H1 (cell line): ENCODE data around the gene GPR12. TPM values are rescaled to one million over a fixed set of nuclear protein-coding genes. Genes with fewer than 3 reads are reported as not detected.

Experiments used
- CTCF ChIA-PET: fragments of 300-600 bp; sonication (Branson Sonifier 250); formaldehyde crosslinking; loops from one replicate; lab custom pipeline; 2021; ENCODE audit not compliant: partially characterized antibody; lab: Charles Lee
- POLR2A ChIA-PET: fragments of 300-600 bp; sonication (Branson Sonifier 250); formaldehyde crosslinking; loops from one replicate; lab custom pipeline; 2021; ENCODE audit warnings: inconsistent platforms; ENCODE audit not compliant: partially characterized antibody; lab: Charles Lee
- DNase-seq, 2 experiments: peaks; one replicate each; pipeline versions ENCODE4 v3.0.0 to v3.0.0-alpha.2; 2010 to 2022; ENCODE audit warnings: low spot score in 2 of 2, low read depth in 1 of 2, mixed read lengths in 1 of 2
- FAIRE-seq: peaks from 2 replicates; lab custom pipeline; 2011; peaks lifted over from hg19 to GRCh38; lab: Jason Lieb, UNC
- H2AFZ ChIP-seq: 2 replicates; pipeline ENCODE4 v1.8.1; 2012; ENCODE audit warnings: low read length, inconsistent platforms
- H2AK5ac ChIP-seq: 2 replicates; pipeline ENCODE4 v1.6.1; 2013; ENCODE audit warnings: low read depth, low read length
- H2BK120ac ChIP-seq: replicated peaks from 2 replicates; pipeline ENCODE3; 2013; ENCODE audit warnings: low read depth, low read length, inconsistent platforms
- H2BK12ac ChIP-seq: 2 replicates; pipeline ENCODE4 v1.6.1; 2013; ENCODE audit warnings: low read depth, low read length
- H2BK15ac ChIP-seq: 2 replicates; pipeline ENCODE4 v1.6.1; 2013; ENCODE audit warnings: low read length
- H2BK20ac ChIP-seq: 2 replicates; pipeline ENCODE4 v1.6.1; 2013; ENCODE audit warnings: low read length
- H2BK5ac ChIP-seq: 2 replicates; pipeline ENCODE4 v1.6.1; 2013; ENCODE audit warnings: low read depth, low read length
- H3K14ac ChIP-seq: 2 replicates; pipeline ENCODE4 v1.6.1; 2013; ENCODE audit warnings: inconsistent platforms; ENCODE audit not compliant: insufficient read length
- H3K18ac ChIP-seq: 2 replicates; pipeline ENCODE4 v1.6.1; 2013; ENCODE audit warnings: low read length; ENCODE audit errors: extremely low read depth
- H3K23ac ChIP-seq: 2 replicates; pipeline ENCODE4 v1.6.1; 2013; ENCODE audit warnings: inconsistent platforms; ENCODE audit not compliant: insufficient read length
- H3K23me2 ChIP-seq: 2 replicates; pipeline ENCODE4 v1.6.1; 2013; ENCODE audit warnings: low read depth, low read length
- H3K27ac ChIP-seq: 2 replicates; pipeline ENCODE4 v1.6.1; 2011; ENCODE audit warnings: low read depth, low read length, inconsistent platforms
- H3K27me3 ChIP-seq, 4 experiments: replicated peaks in 1 of 4; 1 replicate in 1 of 4; 2 replicates in 3 of 4; pipeline versions ENCODE4 v1.6.1 to v1.8.1; 2011 to 2013; ENCODE audit warnings: low read length in 3 of 4, mild to moderate bottlenecking in 3 of 4, inconsistent platforms in 2 of 4, mixed read lengths in 2 of 4, moderate library complexity in 1 of 4; ENCODE audit not compliant: control insufficient read depth in 3 of 4, insufficient read depth in 3 of 4; ENCODE audit errors: extremely low read depth in 1 of 4
- H3K36me3 ChIP-seq, 4 experiments: 2 replicates each; pipeline versions ENCODE4 v1.6.1 to v1.8.1; 2011 to 2013; ENCODE audit warnings: mild to moderate bottlenecking in 4 of 4, low read length in 3 of 4, moderate library complexity in 2 of 4, control low read depth in 1 of 4, inconsistent platforms in 1 of 4; ENCODE audit not compliant: insufficient read depth in 4 of 4, control insufficient read depth in 2 of 4
- H3K4ac ChIP-seq: replicated peaks from 2 replicates; pipeline ENCODE3; 2013; ENCODE audit warnings: low read length, low read depth, mixed read lengths, inconsistent platforms; ENCODE audit not compliant: insufficient read length
- H3K4me1 ChIP-seq, 4 experiments: replicated peaks in 1 of 4; 1 replicate in 1 of 4; 2 replicates in 3 of 4; pipeline versions ENCODE4 v1.6.1 to v1.8.1; 2011 to 2013; ENCODE audit warnings: low read length in 3 of 4, inconsistent platforms in 2 of 4, mixed read lengths in 1 of 4; ENCODE audit not compliant: insufficient read depth in 4 of 4, control insufficient read depth in 3 of 4
- H3K4me2 ChIP-seq, 2 experiments: 2 replicates each; pipeline versions ENCODE4 v1.6.1 to v1.8.1; 2011 to 2013; ENCODE audit warnings: low read depth in 2 of 2, low read length in 2 of 2, control low read depth in 1 of 2, inconsistent platforms in 1 of 2, mild to moderate bottlenecking in 1 of 2; ENCODE audit not compliant: insufficient read depth in 1 of 2
- H3K4me3 ChIP-seq, 4 experiments: fragments of 200-600, 300-600 bp in 1 of 4; sonication (generic), shearing (Covaris generic), sonication (Bioruptor Twin) in 1 of 4; 2 replicates each; pipeline versions ENCODE4 v1.5.1 to v1.8.1; 2011 to 2016; ENCODE audit warnings: low read length in 4 of 4, low read depth in 3 of 4, control low read depth in 2 of 4, inconsistent platforms in 2 of 4, mild to moderate bottlenecking in 2 of 4, mixed read lengths in 1 of 4, moderate library complexity in 1 of 4; ENCODE audit not compliant: insufficient read depth in 2 of 4; ENCODE audit errors: extremely low read depth in 1 of 4
- H3K56ac ChIP-seq: replicated peaks from 2 replicates; pipeline ENCODE3; 2013; ENCODE audit warnings: low read depth, mild to moderate bottlenecking, mixed read lengths, low read length, inconsistent platforms; ENCODE audit not compliant: insufficient read length
- H3K79me1 ChIP-seq: 2 replicates; pipeline ENCODE4 v1.6.1; 2013; ENCODE audit warnings: low read depth, low read length, control low read depth
- H3K79me2 ChIP-seq, 2 experiments: 2 replicates each; pipeline versions ENCODE4 v1.6.1 to v1.8.1; 2012 to 2013; ENCODE audit warnings: low read length in 2 of 2, mild to moderate bottlenecking in 2 of 2, inconsistent platforms in 1 of 2; ENCODE audit not compliant: insufficient read depth in 2 of 2, control insufficient read depth in 1 of 2
- H3K9ac ChIP-seq, 4 experiments: replicated peaks in 1 of 4; 1 replicate in 1 of 4; 2 replicates in 3 of 4; pipeline versions ENCODE4 v1.6.1 to v1.8.1; 2011 to 2013; ENCODE audit warnings: low read depth in 3 of 4, low read length in 3 of 4, control low read depth in 2 of 4, mild to moderate bottlenecking in 2 of 4, moderate library complexity in 2 of 4, inconsistent platforms in 1 of 4; ENCODE audit errors: extremely low read depth in 1 of 4
- H3K9me3 ChIP-seq, 2 experiments: 2 replicates each; pipeline versions ENCODE4 v1.6.1 to v1.8.1; 2012 to 2013; ENCODE audit warnings: mild to moderate bottlenecking in 2 of 2, moderate library complexity in 2 of 2, control low read depth in 1 of 2, inconsistent platforms in 1 of 2, low read depth in 1 of 2, low read length in 1 of 2, mixed read lengths in 1 of 2; ENCODE audit not compliant: insufficient read depth in 2 of 2
- H4K20me1 ChIP-seq, 2 experiments: replicated peaks in 1 of 2; 2 replicates each; pipeline versions ENCODE3 to v1.8.1; 2011 to 2013; ENCODE audit warnings: inconsistent platforms in 2 of 2, low read length in 2 of 2, mild to moderate bottlenecking in 1 of 2; ENCODE audit not compliant: insufficient read depth in 2 of 2, control insufficient read depth in 1 of 2
- H4K5ac ChIP-seq: 2 replicates; pipeline ENCODE4 v1.6.1; 2013; ENCODE audit warnings: low read length, low read depth, mixed read lengths, inconsistent platforms; ENCODE audit not compliant: insufficient read length
- H4K8ac ChIP-seq: 2 replicates; pipeline ENCODE4 v1.8.0; 2013; ENCODE audit warnings: mild to moderate bottlenecking, moderate library complexity, low read length, inconsistent platforms; ENCODE audit not compliant: insufficient read depth; ENCODE audit errors: extremely low read depth
- H4K91ac ChIP-seq: replicated peaks from 2 replicates; pipeline ENCODE3; 2013; ENCODE audit warnings: low read length, mixed read lengths, inconsistent platforms; ENCODE audit not compliant: insufficient read length
- BACH1 ChIP-seq: IDR thresholded peaks from 2 replicates; pipeline ENCODE4 v1.6.1; 2012; ENCODE audit warnings: low read length, improper control_type of control experiment
- BCL11A ChIP-seq, 2 experiments: IDR thresholded peaks; one replicate each; pipeline ENCODE4 v1.6.1; 2011; ENCODE audit warnings: low read depth in 2 of 2, low read length in 2 of 2, mild to moderate bottlenecking in 2 of 2
- EZH2 ChIP-seq: fragments of 200-600 bp; sonication (generic); IDR thresholded peaks from 2 replicates; pipeline ENCODE4 v1.7.1; 2012; ENCODE audit warnings: low read depth, mild to moderate bottlenecking, moderate library complexity, low read length, inconsistent platforms; ENCODE audit not compliant: severe bottlenecking
- HDAC2 ChIP-seq, 2 experiments: fragments of 300-600 bp in 1 of 2; sonication (generic) in 1 of 2; IDR thresholded peaks; 2 replicates each; pipeline ENCODE4 v1.6.1; 2011 to 2012; ENCODE audit warnings: low read depth in 2 of 2, low read length in 2 of 2, mild to moderate bottlenecking in 2 of 2, moderate library complexity in 2 of 2, borderline replicate concordance in 1 of 2, inconsistent platforms in 1 of 2
- JUN ChIP-seq: IDR thresholded peaks from 2 replicates; pipeline ENCODE4 v1.6.1; 2011; ENCODE audit warnings: low read depth, mild to moderate bottlenecking, improper control_type of control experiment, low read length
- POU5F1 ChIP-seq: IDR thresholded peaks from 2 replicates; pipeline ENCODE4 v1.6.1; 2011; ENCODE audit warnings: low read depth, mild to moderate bottlenecking, low read length, moderate library complexity
- SIX5 ChIP-seq: IDR thresholded peaks from 2 replicates; pipeline ENCODE4 v1.6.1; 2011; ENCODE audit warnings: mild to moderate bottlenecking, low read depth, low read length
- SP1 ChIP-seq: IDR thresholded peaks from 2 replicates; pipeline ENCODE4 v1.6.1; 2011; ENCODE audit warnings: low read depth, low read length
- SP2 ChIP-seq: IDR thresholded peaks from 2 replicates; pipeline ENCODE4 v1.6.1; 2012; ENCODE audit warnings: mild to moderate bottlenecking, low read length, inconsistent platforms
- WGBS, 2 experiments: shearing (Covaris generic) in 1 of 2; methylation state at CpG; one replicate each; pipeline versions ENCODE4 v1.1.6 to v1.1.7; 2013 to 2015; ENCODE audit warnings: low lambda C conversion rate in 2 of 2, mixed read lengths in 2 of 2, inconsistent platforms in 1 of 2, low coverage in 1 of 2, missing lambda C conversion rate in 1 of 2; ENCODE audit not compliant: insufficient replicate concordance in 2 of 2, insufficient coverage in 1 of 2, insufficient read length in 1 of 2; ENCODE audit errors: extremely low coverage in 1 of 2, missing lambda C conversion rate in 1 of 2; 5-methylcytosine and 5-hydroxymethylcytosine counted together
- polyA plus RNA-seq, 7 experiments: library from polyadenylated mRNA; depleted of rRNA in 3 of 7; stranded (reverse) in 5 of 7; unstranded in 2 of 7; fragments of >200 nt in 5 of 7; fragments of 200-250 nt in 2 of 7; gene quantifications; 1 replicate in 5 of 7; 2 replicates in 1 of 7; 4 replicates in 1 of 7; pipeline versions ENCODE4 v1.2.1 to v1.2.3, GENCODE V29; 2011 to 2013; ENCODE audit warnings: missing spikeins in 2 of 7, mixed read lengths in 2 of 7
- total RNA-seq: library from RNA; stranded (reverse); fragmentation: NEBNext Ultra II Directional; extraction: Animal tissue kit (Norgen Biotek cat#: 25700); gene quantifications from 2 replicates; pipeline ENCODE4 v1.2.1, GENCODE V29; 2021

The GPR12 gene
- total and polyA plus RNA-seq, 2 of the 8 experiments (the other 6 are each of a cell fraction or from before 2014, with no cell fraction given) = 0.15 to 0.27 TPM

DNA sequence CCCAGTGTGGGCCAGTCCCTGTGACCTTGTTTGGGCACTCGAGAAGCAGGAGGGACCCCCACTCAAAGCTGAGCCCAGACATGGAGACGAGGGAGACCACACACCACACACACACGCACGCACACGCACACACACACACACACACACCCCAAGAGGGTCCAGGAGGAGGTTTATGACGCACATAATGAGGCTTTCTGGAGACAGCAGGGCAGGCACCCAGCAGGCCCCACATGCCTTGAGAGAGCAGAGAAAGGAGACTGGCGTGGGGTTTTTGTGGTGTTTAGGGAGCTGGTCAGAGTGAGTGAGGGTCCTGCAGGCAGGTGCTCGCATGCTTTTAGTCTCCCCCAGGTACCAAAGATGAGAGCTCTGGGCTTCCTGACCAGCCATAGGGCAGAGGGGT is 42.4 kb downstream of the GPR12 start:
- H4K8ac ChIP-seq = peak overlapping the region; percentile 11; the same call in 1 of the 2 replicates
- no peak overlapping the region for H2BK20ac ChIP-seq
- WGBS, 2 experiments = 76% methylated on average over 8 of the region's 8 CpGs; no CpG with 5 or more reads in 1 of the 2 experiments
- H3K79me2 ChIP-seq = no peaks in the 10 kb centered on the region
- H3K27ac ChIP-seq = no peak overlapping the region
- H4K20me1 ChIP-seq = no peaks in the 10 kb centered on the region
- no peaks in the 10 kb centered on the region for H3K79me1 ChIP-seq
- H3K18ac ChIP-seq = no peak overlapping the region
- no peak for DNase-seq
- H2BK120ac ChIP-seq = no peak overlapping the region
- H2BK5ac ChIP-seq = no peak overlapping the region
- no peak overlapping the region for H2BK15ac ChIP-seq
- POLR2A ChIA-PET = no interaction called here
- H3K4me1 ChIP-seq = no peaks in the 10 kb centered on the region
- no peak overlapping the region for H2AFZ ChIP-seq
- no peaks in the 10 kb centered on the region for H3K27me3 ChIP-seq
- peaks cover 0 to 4% of the 10 kb centered on the region in 2 experiments; a peak in 1 of 4 replicates for H3K9me3 ChIP-seq
- no peak overlapping the region for H3K4me2 ChIP-seq
- no peak overlapping the region for H2BK12ac ChIP-seq
- FAIRE-seq = no peak
- H4K91ac ChIP-seq = no peak overlapping the region
- no peak overlapping the region for H3K9ac ChIP-seq
- H3K23ac ChIP-seq = no peak overlapping the region
- no peaks in the 10 kb centered on the region; a peak in 1 of 8 replicates for H3K36me3 ChIP-seq
- H3K23me2 ChIP-seq = 0 out of 2 replicates have a peak, but pooled peaks cover 2% of the 10 kb centered on the region
- no peak overlapping the region for H3K14ac ChIP-seq
- CTCF ChIA-PET = interaction anchor here (0.6 to 5.8 kb wide), 12 partner anchors 8 to 294 kb away, joined by 3 to 38 read pairs (median 5); no protein-coding TSS in a partner anchor
- no peak overlapping the region for H3K56ac ChIP-seq
- no peak overlapping the region for H4K5ac ChIP-seq
- no peak overlapping the region for H3K4ac ChIP-seq
- H2AK5ac ChIP-seq = no peak overlapping the region
- H3K4me3 ChIP-seq = no peak overlapping the region
- TF ChIP-seq BCL11A (IDR thresholded peaks at IDR 0.05; ENCODE audit: low read depth in 2 of 2, low read length in 2 of 2) = no peak
- no peak for TF ChIP-seq SP1
- TF ChIP-seq HDAC2 (IDR thresholded peaks at IDR 0.05; ENCODE audit: borderline replicate concordance in 1 of 2, low read depth in 2 of 2, low read length in 2 of 2) = no peak
- no peak for TF ChIP-seq JUN
- no peak for TF ChIP-seq SP2
- TF ChIP-seq BACH1 = no peak
- no peak for TF ChIP-seq EZH2
- TF ChIP-seq SIX5 = no peak
- TF ChIP-seq POU5F1 = no peak
